ENCODE data around the gene CST3.
A peak's percentile ranks its signal among the peaks of the same experiment; 100 is the strongest.
"Not testable (repeated sequence)": the region's sequence is repeated elsewhere in the genome, so short reads cannot be mapped to it uniquely, and the experiment has no call there.

Gene CST3

DNA sequence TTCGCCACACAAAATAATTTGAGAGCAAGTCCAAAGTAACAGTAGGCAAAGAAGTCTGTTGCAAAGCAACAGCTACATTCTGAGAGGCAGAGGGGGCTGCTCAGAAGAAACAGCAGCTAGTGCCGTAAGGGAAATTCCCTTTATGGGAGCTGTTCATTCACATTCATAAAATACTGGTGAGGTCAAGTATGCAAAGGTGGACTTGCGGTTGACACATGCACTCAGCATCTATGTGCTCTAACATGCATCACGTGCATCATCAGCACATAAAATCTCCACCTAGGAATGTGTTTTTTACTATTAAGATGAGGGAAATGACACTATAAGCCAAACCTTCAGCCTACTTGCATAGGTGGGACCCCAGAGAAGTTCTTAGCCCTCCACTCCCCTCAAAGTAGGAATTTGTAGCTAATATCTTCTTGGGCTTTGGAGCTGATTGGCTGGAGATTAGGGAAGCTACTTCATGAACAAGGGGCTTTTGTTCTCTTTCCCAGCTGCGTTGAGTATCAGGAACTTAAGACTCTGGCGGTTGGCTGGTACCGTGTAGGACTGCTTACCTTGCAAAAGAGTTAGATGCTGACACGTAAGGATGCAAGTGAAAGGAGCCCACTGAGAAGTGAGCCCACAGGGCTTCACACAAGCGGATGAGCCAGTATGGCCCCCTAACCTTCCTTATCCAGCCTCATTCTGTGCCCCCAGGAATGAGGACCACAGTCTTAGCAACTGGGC is 12.4 kb downstream of the CST3 start:
- DNase-seq: no peak

DNA sequence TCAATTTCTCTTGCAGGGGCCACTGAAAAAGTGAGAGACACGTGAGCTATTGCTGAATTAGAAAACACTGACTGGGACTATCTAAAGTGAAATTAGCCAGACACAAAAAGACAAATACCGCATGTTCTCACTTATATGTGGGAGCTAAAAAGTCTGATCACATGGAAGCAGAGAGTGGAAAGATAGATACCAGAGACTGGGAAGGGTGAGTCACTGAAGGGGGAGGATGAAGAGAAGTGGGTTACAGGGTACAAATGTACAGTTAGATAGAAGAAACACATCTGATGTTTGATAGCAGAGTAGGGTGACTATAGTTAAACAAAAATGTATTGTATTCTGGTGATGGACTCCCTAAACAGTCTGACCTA is 13.4 kb downstream of the CST3 start:
- no peak for DNase-seq

DNA sequence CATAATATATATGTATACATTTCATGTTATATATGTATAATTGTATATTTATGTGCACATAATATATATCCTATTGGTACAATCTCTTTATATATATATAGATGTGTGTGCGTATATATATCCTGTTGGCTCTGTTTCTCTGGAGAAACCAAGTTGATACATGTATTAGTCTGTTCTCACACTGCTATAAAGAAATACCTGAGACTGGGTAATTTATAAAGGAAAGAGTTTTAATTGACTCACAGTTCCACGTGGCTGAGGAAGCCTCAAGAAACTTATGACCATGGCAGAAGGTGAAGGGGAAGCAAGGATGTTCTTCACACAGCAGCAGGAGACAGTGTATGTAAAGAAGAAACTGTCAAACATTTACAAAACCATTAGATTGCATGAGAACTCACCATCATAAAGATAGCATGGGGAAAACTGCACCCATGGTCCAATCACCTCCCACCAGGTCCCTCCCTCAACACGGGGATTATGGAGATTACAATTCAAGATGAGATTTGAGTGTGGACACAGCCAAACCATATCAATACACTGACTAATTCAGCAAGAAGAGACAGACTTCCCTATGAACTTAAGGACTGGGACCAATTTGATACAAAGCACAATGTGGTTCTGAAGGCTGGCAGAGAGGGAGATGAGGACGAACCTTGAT is 14.0 kb downstream of the CST3 start:
- DNase-seq: no peak

DNA sequence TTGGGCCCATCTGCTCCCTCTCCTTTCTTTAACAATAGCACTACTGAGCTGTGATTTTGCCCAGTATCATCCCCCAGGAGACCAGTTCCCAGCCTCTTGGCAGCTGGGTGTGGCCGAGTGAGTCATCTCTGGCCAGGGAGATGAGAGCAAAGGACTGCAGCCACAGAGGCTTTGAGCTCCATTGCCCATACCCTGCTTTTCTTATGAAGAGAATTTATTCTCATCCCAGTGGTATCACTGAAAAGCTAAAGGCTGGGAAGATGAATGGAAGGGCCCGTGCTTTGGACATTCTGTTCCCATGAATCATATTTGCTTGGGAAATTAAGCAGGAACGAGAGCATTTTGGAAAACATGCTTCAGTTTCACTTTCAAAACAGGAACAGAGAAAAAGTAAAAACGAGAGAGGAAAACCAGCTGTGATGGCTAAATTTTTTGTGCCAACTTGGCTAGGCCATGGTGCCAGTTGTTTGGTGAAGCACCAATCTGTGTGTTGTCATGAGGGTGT is 14.9 kb downstream of the CST3 start:
- no peak for DNase-seq

DNA sequence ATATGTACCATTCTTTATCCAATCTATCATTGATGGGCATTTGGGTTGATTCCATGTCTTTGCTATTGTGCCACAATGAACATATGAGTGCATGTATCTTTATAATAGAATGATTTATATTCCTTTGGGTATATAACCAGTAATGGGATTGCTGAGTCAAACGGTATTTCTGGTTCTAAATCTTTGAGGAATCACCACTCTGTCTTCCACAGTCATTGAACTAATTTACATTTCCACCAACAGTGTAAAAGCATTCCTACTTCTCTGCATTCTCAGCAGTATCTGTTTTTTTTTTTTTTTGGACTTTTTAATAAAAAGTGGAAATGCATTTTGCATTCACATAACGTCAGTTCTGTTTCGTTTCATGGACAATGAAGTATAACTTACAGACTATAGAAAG is 15.4 kb downstream of the CST3 start:
- not testable (repeated sequence) for DNase-seq

DNA sequence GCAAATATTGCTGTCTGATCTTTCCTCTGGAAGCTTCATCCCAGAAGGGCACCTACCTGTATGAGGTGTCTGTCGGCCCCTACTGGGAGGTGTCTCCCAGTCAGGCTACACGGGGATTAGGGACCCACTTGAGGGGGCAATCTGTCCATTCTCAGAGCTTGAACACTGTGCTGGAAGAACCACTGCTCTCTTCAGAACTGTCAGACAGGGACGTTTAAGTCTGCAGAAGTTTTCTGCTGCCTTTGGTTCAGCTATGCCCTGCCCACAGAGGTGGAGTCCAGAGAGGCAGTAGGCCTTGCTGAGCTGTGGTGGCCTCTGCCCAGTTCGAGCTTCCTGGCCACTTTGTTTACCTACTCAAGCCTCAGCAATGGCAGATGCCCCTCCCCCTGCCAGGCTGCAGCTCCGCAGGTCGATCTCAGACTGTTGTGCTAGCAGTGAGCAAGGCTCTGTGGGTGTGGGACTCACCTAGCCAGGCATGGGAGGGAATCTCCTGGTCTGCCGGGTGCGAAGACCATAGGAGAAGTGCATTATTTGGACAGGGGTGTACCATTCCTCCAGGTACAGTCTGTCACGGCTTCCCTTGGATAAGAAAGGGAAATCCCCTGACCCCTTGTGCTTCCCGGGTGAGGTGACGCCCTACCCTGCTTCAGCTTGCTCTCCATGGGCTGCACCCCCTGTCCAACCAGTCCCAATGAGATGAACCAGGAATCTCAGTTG is 16.9 kb downstream of the CST3 start:
- DNase-seq: not testable (repeated sequence)

DNA sequence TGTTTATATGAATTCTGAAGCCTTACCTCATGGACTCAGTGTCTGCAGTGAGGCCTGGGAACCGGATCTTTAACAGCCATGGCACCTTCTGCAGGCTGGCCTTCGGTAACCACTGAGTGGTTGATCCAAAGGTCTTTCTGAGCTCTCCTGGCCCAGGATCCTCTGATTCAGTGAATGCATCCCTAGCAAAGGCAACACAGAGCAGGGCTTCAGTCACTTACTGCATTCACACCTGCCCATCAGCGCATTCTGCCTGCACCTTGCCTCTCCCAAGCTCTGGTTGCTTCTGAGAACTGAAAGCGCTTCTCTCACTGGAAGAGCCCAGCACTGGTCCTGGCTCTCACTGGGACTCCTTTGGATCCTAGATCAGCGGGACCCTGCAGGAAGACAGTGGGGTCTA is 23.6 kb downstream of the CST3 start:
- DNase-seq: no peak

DNA sequence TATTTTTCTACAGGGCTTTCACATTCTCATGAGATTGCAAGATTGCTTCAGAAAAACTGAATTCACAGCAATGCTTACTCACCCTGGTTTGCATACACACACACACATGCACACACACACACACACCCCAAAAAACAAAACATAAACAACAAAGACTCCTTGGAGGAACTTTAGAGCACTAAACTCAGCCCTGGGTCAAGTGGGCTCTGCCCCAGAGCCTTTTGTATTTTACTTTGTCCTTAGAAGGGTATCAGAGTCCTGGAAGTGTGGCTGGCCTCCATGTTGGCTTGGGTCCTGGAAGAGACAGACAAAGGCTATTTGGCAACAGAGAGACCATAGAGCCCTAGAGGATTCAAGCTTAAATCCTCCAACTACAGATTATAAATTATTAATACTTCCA is 24.1 kb downstream of the CST3 start:
- no peak for DNase-seq

DNA sequence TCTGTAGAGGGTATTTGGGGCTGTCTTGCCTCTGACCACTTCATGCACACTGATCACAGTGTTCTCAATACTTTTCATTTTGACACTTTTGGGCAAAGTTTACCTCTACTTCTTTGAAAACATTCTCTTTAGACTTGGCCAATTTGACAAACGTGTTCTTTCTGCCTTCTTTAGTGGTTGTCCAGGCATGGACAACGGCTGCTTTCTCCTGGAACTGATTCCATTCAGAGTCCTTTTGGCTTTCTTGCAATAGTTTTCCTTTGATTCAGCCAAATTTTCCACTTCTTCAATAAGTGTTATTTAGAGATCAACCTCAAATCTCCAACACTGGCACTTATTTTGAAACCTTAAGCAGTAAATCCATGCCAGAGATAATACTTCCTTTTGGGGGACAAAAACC is 25.4 kb downstream of the CST3 start:
- no peak for DNase-seq

DNA sequence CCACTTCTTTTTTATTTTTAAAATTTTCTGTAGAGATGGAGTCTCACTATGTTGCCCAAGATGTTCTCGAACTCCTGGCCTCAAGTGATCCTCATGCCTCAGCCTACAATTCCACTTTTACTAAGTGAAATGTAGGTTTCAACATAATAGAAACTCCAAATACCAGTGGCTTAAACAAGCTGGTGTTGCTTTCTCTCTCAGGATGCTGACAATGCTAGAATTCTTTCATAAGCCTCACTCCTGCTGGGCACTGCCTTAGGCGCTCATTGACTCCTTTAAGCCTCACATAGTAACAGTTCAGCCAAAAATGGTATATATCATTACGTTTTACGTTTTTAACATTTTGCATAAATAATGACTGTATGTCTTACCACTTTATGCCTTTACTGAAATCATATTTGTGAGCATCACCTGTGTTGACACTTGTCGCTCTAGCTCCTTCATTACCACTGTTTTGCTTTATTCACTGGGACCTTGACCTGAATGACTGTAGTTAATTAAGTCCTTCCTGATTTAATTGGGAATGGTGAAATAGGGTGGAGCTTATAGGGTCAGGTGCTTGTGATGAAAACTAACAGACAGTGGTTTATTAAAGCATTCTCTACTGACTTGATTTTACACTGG is 28.2 kb downstream of the CST3 start:
- no peak for DNase-seq

DNA sequence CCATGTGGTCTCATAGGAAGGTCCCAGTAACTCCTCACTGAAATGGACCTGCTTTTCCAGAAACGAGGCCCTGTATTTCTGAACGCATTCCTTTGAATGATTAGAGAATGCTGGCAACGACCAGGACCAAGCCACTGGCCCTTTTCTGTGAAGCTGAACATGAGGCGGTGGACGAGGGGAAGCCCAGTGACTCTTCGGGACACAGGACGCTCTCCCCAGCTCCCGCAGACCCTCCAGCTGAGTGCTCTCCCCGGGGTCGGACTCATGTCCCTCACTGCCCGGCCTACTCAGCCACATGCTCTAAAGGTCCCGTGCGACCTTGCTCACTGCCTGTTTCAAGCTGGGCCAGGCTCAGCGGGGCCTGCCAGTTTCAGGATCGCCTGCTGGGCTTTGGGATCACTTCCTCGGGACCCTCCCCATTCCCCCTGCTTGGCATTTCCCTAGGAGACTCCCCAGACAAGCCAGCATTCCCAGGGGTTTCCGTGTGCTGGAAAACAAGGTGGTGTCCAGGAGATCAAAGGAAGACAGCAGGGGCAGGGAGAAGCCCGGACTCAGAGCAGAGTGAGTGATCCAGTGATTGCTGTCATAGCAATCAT is 29.4 kb downstream of the CST3 start:
- DNase-seq: no peak

DNA sequence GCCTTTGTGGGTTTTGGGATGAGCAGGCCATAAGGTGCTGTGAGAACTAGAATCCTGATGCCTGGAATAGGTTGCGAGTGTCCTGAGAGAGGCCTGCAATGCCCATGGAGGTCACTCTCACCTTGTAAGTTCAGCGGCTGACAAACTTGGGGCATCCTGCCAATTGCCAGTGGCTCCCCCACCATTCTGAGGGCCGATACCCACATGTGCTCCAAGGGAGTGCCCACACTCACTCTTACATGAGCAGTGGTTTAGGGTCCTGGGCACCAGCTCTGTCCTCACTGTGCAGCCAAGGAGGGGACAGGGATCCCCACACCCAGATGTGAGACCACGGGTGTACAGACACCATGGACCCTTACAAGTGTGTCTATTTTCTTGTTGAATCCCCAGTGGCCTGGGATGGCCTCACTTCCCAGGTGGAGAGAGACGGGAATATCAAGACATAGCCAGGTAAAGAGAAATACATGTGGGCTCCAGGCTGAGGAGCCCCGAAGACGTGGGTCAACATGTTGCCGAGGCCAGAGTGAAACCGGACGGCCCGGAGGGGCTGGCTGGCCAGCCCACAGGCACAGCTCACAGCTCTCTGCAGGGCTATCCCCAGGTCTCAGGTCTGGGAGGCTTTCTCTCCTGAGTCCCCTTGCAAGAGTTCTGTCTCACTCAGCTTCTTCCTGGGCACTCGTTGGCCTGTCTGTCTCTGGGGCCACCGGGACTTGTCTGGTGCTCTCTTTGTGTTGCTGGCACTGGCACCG is 30.1 kb downstream of the CST3 start:
- DNase-seq: no peak

DNA sequence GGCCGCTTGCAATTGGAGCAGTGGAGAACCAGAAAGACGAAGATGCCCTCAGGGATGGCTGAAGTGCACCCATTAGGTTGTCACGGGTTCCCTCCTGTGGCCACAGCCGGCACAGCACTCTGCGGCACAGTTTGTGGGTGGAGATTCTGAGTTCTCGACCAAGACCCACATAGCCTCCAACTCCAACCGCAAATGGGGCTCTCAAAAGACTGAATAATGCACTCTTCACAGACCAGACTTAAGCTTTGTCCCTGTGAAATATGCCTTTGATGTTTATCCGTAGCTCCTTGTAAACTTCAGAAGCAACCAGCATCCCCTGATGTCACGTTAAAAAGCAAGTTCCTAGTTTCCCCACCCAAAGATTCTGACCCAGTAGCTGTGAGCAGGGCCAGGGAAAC is 31.1 kb downstream of the CST3 start:
- peak; percentile 61 for DNase-seq

DNA sequence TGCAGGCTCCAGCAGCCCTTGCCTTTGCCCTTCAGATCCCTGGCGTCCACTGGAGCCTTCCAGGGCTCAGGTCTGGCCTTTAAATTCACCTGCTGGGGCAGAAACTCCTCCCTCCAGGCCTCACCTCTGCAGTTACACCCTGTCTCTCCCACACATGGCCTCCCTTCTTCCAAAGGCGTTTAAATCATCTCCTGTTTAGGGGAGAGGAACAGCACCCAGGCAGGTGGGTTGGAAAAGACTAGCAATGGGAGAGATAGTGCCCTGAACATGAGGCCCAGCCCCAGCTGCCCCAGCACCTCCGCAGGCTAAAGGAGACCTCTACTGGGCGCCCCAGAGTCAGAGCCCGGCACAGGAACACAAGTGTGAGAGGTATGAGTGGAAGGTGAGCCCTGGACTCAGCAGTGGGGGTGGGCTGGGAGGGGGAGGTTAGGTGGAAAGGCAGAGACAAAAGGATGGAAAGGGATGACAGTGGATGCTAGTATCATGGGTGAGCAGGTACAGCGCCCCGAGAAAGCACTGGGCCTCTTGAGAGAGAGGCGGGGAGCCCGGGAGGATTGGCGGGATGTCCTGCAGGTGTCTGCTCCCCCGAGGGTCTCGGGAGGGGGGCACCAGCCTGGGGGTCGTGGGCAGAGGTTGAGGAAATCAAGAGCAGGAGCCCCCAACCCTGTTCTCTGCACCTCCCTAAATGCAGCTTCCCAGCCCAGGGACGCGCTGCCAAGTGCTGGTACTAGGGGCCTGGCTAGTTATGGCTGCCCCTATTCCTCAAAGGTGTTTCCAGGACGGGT is 31.7 kb downstream of the CST3 start, which contains the start of gene CST9:
TSS of gene CST9 (minus strand) at position 51 of the 785 bp plus-strand sequence. CDS start 53 bp downstream, outside the sequence.
- no peak for DNase-seq

DNA sequence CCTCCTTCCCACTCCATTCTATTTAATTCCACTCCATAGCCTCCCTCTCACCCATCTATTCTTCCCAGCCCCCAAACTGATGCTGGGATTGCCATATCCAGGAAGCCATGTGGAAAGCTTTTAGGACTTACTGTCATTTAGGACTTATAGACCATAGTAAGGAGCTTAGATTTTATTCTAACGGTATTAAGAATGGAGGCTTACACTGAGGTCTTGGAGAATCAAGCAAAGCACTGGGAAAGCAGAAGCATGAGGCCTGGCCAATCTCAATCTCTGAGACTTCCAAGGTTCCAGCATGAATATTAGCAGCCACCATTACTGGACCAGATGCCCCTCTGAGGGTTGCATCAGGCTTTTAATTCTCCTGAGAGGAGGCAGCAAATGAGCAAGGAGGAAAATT is 33.4 kb downstream of the CST3 start:
- DNase-seq: no peak

DNA sequence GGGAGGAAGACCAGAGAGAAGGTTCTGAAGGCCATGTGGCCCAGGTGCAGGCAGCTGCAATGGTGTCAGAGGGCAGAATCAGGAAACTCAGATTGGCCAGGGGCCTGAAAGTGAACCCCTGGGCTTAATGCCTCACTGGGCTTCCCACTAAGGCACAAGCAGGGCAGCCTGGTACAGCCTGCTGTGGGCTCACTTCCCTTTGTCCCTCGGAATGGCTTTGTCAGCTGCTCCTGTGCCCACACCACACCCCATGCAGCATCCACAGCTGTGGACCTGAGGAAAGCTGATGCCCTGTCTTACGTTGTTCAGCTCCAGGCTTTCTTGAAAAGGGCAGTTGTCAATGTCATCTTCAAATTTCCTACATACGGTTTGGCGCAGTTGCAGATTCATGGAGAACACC is 34.4 kb downstream of the CST3 start:
- no peak for DNase-seq

DNA sequence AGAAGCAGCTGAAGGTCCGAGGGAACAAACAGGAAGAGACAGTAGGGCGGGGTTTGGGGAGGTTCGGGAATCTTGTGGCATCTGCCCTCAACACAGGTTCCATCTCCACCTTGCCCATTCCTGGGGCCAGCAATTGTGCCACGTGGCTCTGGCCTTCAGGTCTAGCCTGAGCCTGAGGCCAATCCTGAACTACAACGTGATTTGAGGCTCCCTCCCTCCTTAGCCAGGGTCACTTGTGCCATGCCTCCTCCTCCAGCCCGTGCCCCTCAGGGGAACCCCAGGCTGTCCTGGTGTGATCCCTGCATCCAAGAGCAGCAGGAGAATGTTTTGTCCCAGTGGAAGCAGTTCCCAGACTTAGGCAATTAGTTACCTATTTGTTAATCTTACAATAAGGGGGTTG is 35.1 kb downstream of the CST3 start:
- DNase-seq: no peak

DNA sequence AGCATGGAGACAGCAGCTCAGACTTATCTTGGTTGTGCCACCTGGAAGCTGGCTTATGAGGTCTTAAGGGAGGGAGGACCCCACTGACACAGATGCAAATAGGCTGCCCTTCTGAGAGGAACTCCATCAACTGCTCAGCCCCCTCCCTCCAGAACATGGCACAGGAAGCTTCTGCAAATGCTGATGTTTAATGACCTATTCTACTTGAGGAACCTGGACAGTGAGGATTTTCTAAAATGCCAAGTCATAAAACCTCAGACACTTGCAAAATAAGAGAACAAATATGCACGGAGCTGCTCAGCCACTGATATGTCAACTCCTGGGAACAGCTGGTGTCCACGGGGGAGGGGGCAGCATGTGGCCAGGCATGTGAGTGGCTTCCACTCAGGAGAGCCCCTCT is 35.5 kb downstream of the CST3 start:
- peak; percentile 63 for DNase-seq

DNA sequence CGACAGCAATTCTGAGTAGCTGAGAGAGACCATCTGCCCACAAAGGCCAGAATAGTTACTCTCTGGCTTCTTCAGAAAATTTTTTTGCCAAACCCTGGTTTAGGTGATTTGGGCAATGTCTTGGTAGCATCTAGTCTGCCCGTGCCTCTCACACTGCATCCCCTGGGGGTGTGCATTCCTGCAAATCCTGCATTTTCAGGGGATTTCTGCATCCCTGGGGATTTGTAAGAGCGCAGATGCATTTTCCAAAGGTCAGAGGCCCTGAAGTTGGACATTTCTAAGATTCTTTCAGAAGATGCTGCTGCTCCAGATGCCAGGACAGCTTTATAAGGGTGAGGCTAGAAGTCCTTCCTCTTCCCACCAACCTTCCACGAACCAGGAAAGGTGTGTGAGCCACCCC is 36.0 kb downstream of the CST3 start:
- DNase-seq: no peak

DNA sequence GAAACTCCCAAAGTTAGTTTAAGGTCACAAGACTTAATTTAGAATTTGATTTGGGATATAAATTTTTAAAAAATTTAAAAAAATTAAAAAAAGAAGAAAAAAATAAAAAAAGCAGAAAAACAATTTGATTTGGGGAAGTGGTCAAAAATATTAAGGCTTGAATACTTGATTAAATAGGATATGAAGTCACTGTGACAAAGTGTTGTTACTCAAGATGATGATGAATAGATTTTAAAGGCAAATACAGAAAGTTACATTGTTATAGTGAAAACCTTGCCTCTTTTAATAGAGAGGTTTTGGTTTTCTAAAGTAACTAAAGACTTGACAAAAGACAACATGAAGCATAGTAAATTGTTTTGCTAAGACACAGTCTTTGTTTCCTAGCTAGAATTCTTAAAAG is 39.3 kb downstream of the CST3 start:
- no peak for DNase-seq

DNA sequence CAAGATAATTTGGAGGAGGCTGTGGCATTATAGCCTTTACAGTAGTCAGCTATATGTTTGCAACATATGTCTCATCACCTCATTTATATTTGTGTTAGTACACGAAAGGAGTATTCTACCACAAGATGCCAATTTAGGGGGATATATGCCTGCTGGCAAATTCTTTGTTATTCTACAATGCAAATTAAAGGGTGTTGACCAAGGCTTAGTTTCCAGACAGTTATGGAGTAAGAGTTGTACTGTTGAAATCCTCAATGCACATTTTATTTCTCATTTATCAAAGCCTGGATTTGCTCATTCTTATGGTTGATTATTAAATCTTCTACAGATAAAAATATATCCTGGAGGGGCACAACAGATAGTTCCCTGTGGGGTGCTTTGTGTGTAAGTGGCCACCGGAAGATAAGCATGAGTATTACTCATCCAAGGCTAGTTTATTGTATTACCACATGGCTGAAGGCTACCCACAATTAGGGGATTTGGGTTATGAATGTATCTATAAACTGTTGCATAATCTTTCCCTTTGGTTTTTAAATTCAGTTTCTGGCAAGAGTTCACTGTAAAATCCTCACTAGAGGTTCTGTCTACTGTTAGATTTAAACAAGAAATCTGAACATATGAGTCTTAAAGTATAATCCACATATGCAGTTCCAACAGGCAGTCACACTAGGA is 41.0 kb downstream of the CST3 start:
- no peak for DNase-seq
